Naive thymus-derived CD8-positive, alpha-beta T cell (primary cell): ENCODE data around the gene MYRFL. TPM values are rescaled to one million over a fixed set of nuclear protein-coding genes. Genes with fewer than 3 reads are reported as not detected.

Source experiments
- ATAC-seq, 2 donors: fragments of 150-1000 bp; cut with Tn5 transposase in 1 of 2; sonication (Bioruptor Pico), chemical (Tn5 transposase) in 1 of 2; 1 replicate in 1 of 2; 2 replicates in 1 of 2; pipeline ENCODE4 v1.10.0; 2021; ENCODE audit warnings: mild to moderate bottlenecking in 2 of 2, moderate library complexity in 2 of 2
- POLR2A ChIA-PET: fragments of 350-600 bp; sonication (Branson Sonifier 250); formaldehyde crosslinking; loops from one replicate; lab custom pipeline; 2021; ENCODE audit warnings: antibody characterized with exemption; lab: Charles Lee
- DNase-seq, 10 donors: peaks; one replicate each; pipeline versions ENCODE4 v3.0.0 to v3.0.0-alpha.2; 2020 to 2022
- H3K27ac Mint-ChIP-seq, 10 donors: one replicate each; pipeline ENCODE4 v1.8.0; 2020 to 2022; ENCODE audit warnings: mild to moderate bottlenecking in 10 of 10, mixed read lengths in 10 of 10, moderate library complexity in 4 of 10, inconsistent platforms in 1 of 10
- H3K27me3 Mint-ChIP-seq, 5 donors: one replicate each; pipeline ENCODE4 v1.8.0; 2021 to 2022; ENCODE audit warnings: mixed read lengths in 5 of 5
- H3K36me3 Mint-ChIP-seq, 3 donors: one replicate each; pipeline ENCODE4 v1.8.0; 2020 to 2022; ENCODE audit warnings: mixed read lengths in 3 of 3, mild to moderate bottlenecking in 2 of 3, inconsistent platforms in 1 of 3
- H3K4me1 Mint-ChIP-seq, 4 donors: one replicate each; pipeline ENCODE4 v1.8.0; 2021 to 2022; ENCODE audit warnings: mixed read lengths in 4 of 4
- H3K4me3 Mint-ChIP-seq, 10 donors: one replicate each; pipeline ENCODE4 v1.8.0; 2020 to 2022; ENCODE audit warnings: mild to moderate bottlenecking in 10 of 10, mixed read lengths in 10 of 10, moderate library complexity in 6 of 10, inconsistent platforms in 1 of 10
- H3K9me3 Mint-ChIP-seq, 9 donors: one replicate each; pipeline ENCODE4 v1.8.0; 2020 to 2022; ENCODE audit warnings: mixed read lengths in 9 of 9, mild to moderate bottlenecking in 3 of 9, inconsistent platforms in 1 of 9, moderate library complexity in 1 of 9
- polyA plus RNA-seq, 3 donors: library from polyadenylated mRNA; unstranded; fragments of 300-500 nt; fragmentation: Illumina TruSeq; gene quantifications; one replicate each; pipeline ENCODE4 v1.2.3, GENCODE V29; 2021
- total RNA-seq, 8 experiments: library from RNA in 2 of 8; stranded (reverse) in 2 of 8; gene quantifications; one replicate each; pipeline ENCODE4 v1.2.3 and lab custom pipeline; 2021 to 2026

MYRFL gene
- total and polyA plus RNA-seq, 5 experiments from 2014 or later, result not detected

GRCh38 chr12:70005864-70006618 lies 181.0 kb downstream of the MYRFL start:
- Mint-ChIP-seq H3K36me3 (peaks cover 2 to 31% (median 8%) of the 10 kb centered on the region in 3 donors), H3K4me3 (no peak overlapping the region), H3K27me3 (peaks cover 0 to 29% (median 12%) of the 10 kb centered on the region in 5 donors), H3K27ac (no peak overlapping the region), H3K9me3 (peaks cover 8 to 51% (median 33%) of the 10 kb centered on the region in 9 donors), H3K4me1 (peaks cover 0 to 2% (median 0%) of the 10 kb centered on the region in 4 donors)
- DNase-seq (no peak), ATAC-seq (no peak)
- POLR2A ChIA-PET, result no interaction called here

- no peak for ATAC-seq
- POLR2A ChIA-PET, result no interaction called here
- no peak for DNase-seq
- Mint-ChIP-seq H3K9me3 (peaks cover 8 to 55% (median 33%) of the 10 kb centered on the region in 9 donors), H3K27me3 (peaks cover 1 to 34% (median 14%) of the 10 kb centered on the region in 5 donors), H3K4me3 (no peak overlapping the region), H3K36me3 (peaks cover 2 to 36% (median 8%) of the 10 kb centered on the region in 3 donors), H3K4me1 (peaks cover 0 to 2% (median 0%) of the 10 kb centered on the region in 4 donors), H3K27ac (no peak overlapping the region)
Observed at GRCh38 chr12:70006619-70006973, 181.6 kb downstream of the MYRFL start.

- Mint-ChIP-seq H3K4me3 (no peak overlapping the region), H3K4me1 (peaks cover 0 to 2% (median 0%) of the 10 kb centered on the region in 4 donors), H3K9me3 (peaks cover 8 to 66% (median 33%) of the 10 kb centered on the region in 9 donors), H3K36me3 (peaks cover 2 to 45% (median 8%) of the 10 kb centered on the region in 3 donors), H3K27me3 (peaks cover 5 to 38% (median 12%) of the 10 kb centered on the region in 5 donors), H3K27ac (no peak overlapping the region)
- DNase-seq (no peak), ATAC-seq (no peak)
- POLR2A ChIA-PET, result no interaction called here
Observed at GRCh38 chr12:70007687-70008086, 182.7 kb downstream of the MYRFL start.

Other genes starting within 250 kb of the MYRFL start
- gene CCT2, start 239.8 kb upstream of the MYRFL start, total RNA-seq, result 100 to 1,000 TPM; 156 to 163 TPM
- 100 to 1,000 TPM; 169 to 193 (median 182) TPM for gene CCT2, start 239.8 kb upstream of the MYRFL start, polyA plus RNA-seq
- gene LRRC10, start 214.3 kb upstream of the MYRFL start, total RNA-seq, result not detected
- not detected for gene LRRC10, start 214.3 kb upstream of the MYRFL start, polyA plus RNA-seq
- gene BEST3, start 125.9 kb upstream of the MYRFL start, total RNA-seq, result not detected
- gene BEST3, start 125.9 kb upstream of the MYRFL start, polyA plus RNA-seq, result not detected
- gene RAB3IP, start 86.4 kb upstream of the MYRFL start, total RNA-seq, result 10 to 100 TPM; 27.3 to 37.9 TPM
- 10 to 100 TPM; 34.4 to 38.8 (median 37.6) TPM for gene RAB3IP, start 86.4 kb upstream of the MYRFL start, polyA plus RNA-seq